Osteoblast (primary cell): ENCODE data around the gene ZPBP2. TPM values are rescaled to one million over a fixed set of nuclear protein-coding genes. Genes with fewer than 3 reads are reported as not detected.

Experiments used
- DNase-seq: peaks from one replicate; pipeline ENCODE4 v3.0.0; 2011; ENCODE audit warnings: low spot score, mixed read lengths; ENCODE audit not compliant: insufficient read length; ENCODE audit errors: missing footprints
- H2AFZ ChIP-seq: 2 replicates; pipeline ENCODE4 v1.6.0; 2011; ENCODE audit warnings: mild to moderate bottlenecking, low read length
- H3K27ac ChIP-seq: 2 replicates; pipeline ENCODE4 v1.5.1; 2011; ENCODE audit warnings: mild to moderate bottlenecking, low read depth, low read length, moderate library complexity
- H3K27me3 ChIP-seq: 2 replicates; pipeline ENCODE4 v1.6.0; 2012; ENCODE audit warnings: mild to moderate bottlenecking, control low read depth, inconsistent platforms, low read length, moderate library complexity; ENCODE audit not compliant: insufficient read depth
- H3K36me3 ChIP-seq: 2 replicates; pipeline ENCODE4 v1.5.1; 2011; ENCODE audit warnings: mild to moderate bottlenecking, low read length, control low read depth, moderate library complexity; ENCODE audit not compliant: insufficient read depth
- H3K4me1 ChIP-seq: 2 replicates; pipeline ENCODE4 v1.5.1; 2011; ENCODE audit warnings: mild to moderate bottlenecking, low read length, control low read depth, moderate library complexity; ENCODE audit not compliant: insufficient read depth
- H3K4me2 ChIP-seq: 2 replicates; pipeline ENCODE4 v1.6.0; 2011; ENCODE audit warnings: mild to moderate bottlenecking, low read length; ENCODE audit not compliant: insufficient read depth
- H3K4me3 ChIP-seq: fragments of 200-600 bp; sonication (generic); 3 replicates; pipeline ENCODE4 v1.5.1; 2012; ENCODE audit warnings: mild to moderate bottlenecking, low read length, inconsistent platforms; ENCODE audit not compliant: insufficient read depth
- H3K79me2 ChIP-seq: 2 replicates; pipeline ENCODE4 v1.6.0; 2012; ENCODE audit warnings: mild to moderate bottlenecking, low read length, control low read depth, inconsistent platforms; ENCODE audit not compliant: insufficient read depth
- H3K9me3 ChIP-seq: 2 replicates; pipeline ENCODE4 v1.5.1; 2011; ENCODE audit warnings: low read depth, low read length, control low read depth
- H4K20me1 ChIP-seq: 2 replicates; pipeline ENCODE4 v1.6.0; 2012; ENCODE audit warnings: mild to moderate bottlenecking, low read length, control low read depth; ENCODE audit not compliant: insufficient read depth
- total RNA-seq: library from RNA; depleted of rRNA; stranded (reverse); fragments of >200 nt; gene quantifications from 2 replicates; pipeline ENCODE4 v1.2.3, GENCODE V29; 2012
- TF ChIP-seq, protein P1 (sequence below): IDR thresholded peaks from 2 replicates; pipeline ENCODE4 v1.5.1; 2011; ENCODE audit warnings: mild to moderate bottlenecking, low read depth, low read length, moderate library complexity; ENCODE audit errors: extremely low read depth

The ZPBP2 gene
- total RNA-seq, 1 donor = not detected

DNA sequence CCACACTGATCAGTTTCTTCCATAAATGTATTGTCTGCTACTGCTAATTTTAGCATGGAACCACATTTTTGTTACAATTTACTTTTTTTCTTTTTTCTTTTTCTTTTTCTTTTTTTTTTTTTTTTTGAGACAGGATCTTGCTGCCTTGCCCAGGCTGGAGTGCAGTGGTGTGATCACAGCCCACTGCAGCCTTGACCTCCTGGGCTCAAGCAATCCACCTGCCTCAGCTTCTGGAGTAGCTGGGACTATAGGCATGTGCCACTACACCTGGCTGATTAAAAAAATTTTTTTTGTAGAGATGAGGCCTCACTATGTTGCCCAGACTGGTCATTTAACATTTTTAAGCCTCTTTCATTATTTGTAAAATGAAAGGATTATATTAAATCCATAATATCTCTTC is 19.1 kb downstream of the ZPBP2 start:
- Histone ChIP-seq H3K36me3 (no peaks in the 10 kb centered on the region), H3K4me1 (no peaks in the 10 kb centered on the region), H4K20me1 (no peaks in the 10 kb centered on the region), H3K4me3 (no peak overlapping the region), H2AFZ (no peak overlapping the region), H3K79me2 (no peaks in the 10 kb centered on the region), H3K27me3 (peaks cover 25% of the 10 kb centered on the region), H3K27ac (no peak overlapping the region), H3K9me3 (peaks cover 4% of the 10 kb centered on the region), H3K4me2 (no peak overlapping the region)
- TF ChIP-seq, protein P1, sequence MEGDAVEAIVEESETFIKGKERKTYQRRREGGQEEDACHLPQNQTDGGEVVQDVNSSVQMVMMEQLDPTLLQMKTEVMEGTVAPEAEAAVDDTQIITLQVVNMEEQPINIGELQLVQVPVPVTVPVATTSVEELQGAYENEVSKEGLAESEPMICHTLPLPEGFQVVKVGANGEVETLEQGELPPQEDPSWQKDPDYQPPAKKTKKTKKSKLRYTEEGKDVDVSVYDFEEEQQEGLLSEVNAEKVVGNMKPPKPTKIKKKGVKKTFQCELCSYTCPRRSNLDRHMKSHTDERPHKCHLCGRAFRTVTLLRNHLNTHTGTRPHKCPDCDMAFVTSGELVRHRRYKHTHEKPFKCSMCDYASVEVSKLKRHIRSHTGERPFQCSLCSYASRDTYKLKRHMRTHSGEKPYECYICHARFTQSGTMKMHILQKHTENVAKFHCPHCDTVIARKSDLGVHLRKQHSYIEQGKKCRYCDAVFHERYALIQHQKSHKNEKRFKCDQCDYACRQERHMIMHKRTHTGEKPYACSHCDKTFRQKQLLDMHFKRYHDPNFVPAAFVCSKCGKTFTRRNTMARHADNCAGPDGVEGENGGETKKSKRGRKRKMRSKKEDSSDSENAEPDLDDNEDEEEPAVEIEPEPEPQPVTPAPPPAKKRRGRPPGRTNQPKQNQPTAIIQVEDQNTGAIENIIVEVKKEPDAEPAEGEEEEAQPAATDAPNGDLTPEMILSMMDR = no peak
- DNase-seq = no peak

DNA sequence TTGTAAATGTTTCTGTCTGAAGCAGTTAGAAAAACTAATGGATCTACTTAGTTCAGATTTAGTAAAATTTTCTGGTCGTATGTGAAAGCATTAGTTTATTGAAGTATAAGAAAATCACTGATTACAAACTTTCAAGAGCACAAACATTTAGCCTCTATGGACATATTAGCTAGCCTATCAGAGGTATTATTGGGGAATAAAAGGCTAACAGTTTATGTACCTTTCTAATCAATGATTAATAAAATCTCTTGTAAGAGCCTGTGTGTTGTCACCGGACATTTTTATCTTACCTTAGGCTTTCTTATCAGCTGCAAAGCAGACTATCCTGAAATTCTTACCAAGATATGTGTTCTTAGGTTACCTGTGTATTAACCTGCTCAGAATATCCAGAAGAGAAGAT is 21.2 kb downstream of the ZPBP2 start:
- TF ChIP-seq, protein P1 = no peak
- Histone ChIP-seq H3K4me2 (no peak overlapping the region), H3K9me3 (peaks cover 4% of the 10 kb centered on the region), H4K20me1 (no peaks in the 10 kb centered on the region), H3K79me2 (no peaks in the 10 kb centered on the region), H3K4me1 (no peaks in the 10 kb centered on the region), H3K27me3 (peaks cover 25% of the 10 kb centered on the region), H2AFZ (no peak overlapping the region), H3K4me3 (no peak overlapping the region), H3K27ac (no peak overlapping the region), H3K36me3 (no peaks in the 10 kb centered on the region)
- no peak for DNase-seq

DNA sequence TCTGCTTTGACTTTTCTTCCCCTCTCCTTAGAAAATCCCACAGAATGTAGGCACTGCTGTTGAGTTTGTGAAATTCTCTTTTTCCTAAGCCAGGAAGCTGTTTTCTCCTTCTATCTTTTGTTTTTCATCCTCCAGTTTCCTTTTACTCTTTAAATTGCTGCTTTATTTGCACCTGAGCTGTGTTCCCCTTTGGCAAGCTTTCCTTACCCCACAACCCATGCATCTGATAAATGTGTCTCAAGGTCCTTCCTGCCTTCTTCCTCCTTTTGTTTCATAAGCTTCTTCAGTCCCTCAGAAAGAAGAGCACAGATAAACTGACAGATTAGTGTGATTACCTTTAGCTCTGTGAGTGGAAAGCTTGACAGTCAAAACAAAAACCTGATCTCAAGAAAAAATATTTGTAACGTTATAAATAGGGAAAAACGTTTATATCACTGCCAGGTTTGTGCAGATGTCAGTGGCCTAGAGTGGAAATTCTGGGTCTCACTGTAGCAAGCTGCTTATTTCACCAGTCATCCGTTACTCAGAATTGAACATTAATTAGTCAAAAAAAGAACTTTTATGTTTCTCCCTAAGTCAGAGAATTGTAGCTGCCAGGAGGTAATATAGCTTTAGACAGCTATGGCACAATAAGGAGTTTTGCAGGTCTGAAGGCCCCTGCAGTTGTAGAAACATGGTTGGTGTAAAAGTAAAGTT is 26.8 kb downstream of the ZPBP2 start:
- no peak for DNase-seq
- Histone ChIP-seq H3K4me3 (no peak overlapping the region), H3K9me3 (peaks cover 4% of the 10 kb centered on the region), H3K4me2 (no peak overlapping the region), H3K79me2 (no peaks in the 10 kb centered on the region), H3K27me3 (peaks cover 12% of the 10 kb centered on the region), H4K20me1 (no peaks in the 10 kb centered on the region), H3K27ac (no peak overlapping the region), H2AFZ (no peak overlapping the region), H3K36me3 (no peaks in the 10 kb centered on the region), H3K4me1 (no peaks in the 10 kb centered on the region)
- TF ChIP-seq, protein P1 = no peak

GRCh38 chr17:39898088-39898487 is 30.1 kb downstream of the ZPBP2 start:
- Histone ChIP-seq H3K79me2 (no peaks in the 10 kb centered on the region), H3K4me2 (no peak overlapping the region), H3K4me1 (no peaks in the 10 kb centered on the region), H4K20me1 (no peaks in the 10 kb centered on the region), H3K27ac (no peak overlapping the region), H3K4me3 (no peak overlapping the region), H3K36me3 (no peaks in the 10 kb centered on the region), H2AFZ (no peak overlapping the region), H3K9me3 (no peaks in the 10 kb centered on the region), H3K27me3 (peaks cover 1% of the 10 kb centered on the region)
- DNase-seq = no peak
- TF ChIP-seq, protein P1 = no peak
